GM19239 (cell line): Measurements from ENCODE around the gene IRF5.
"Not testable (repeated sequence)": the region's sequence is repeated elsewhere in the genome, so short reads cannot be mapped to it uniquely, and the experiment has no call there.

Experiments used
- DNase-seq: peaks from one replicate; pipeline ENCODE4 v3.0.0; 2011; ENCODE audit warnings: low spot score; ENCODE audit not compliant: insufficient read length
- FAIRE-seq: peaks from 2 replicates; lab custom pipeline; 2011; peaks lifted over from hg19 to GRCh38; lab: Jason Lieb, UNC

IRF5 gene

DNA sequence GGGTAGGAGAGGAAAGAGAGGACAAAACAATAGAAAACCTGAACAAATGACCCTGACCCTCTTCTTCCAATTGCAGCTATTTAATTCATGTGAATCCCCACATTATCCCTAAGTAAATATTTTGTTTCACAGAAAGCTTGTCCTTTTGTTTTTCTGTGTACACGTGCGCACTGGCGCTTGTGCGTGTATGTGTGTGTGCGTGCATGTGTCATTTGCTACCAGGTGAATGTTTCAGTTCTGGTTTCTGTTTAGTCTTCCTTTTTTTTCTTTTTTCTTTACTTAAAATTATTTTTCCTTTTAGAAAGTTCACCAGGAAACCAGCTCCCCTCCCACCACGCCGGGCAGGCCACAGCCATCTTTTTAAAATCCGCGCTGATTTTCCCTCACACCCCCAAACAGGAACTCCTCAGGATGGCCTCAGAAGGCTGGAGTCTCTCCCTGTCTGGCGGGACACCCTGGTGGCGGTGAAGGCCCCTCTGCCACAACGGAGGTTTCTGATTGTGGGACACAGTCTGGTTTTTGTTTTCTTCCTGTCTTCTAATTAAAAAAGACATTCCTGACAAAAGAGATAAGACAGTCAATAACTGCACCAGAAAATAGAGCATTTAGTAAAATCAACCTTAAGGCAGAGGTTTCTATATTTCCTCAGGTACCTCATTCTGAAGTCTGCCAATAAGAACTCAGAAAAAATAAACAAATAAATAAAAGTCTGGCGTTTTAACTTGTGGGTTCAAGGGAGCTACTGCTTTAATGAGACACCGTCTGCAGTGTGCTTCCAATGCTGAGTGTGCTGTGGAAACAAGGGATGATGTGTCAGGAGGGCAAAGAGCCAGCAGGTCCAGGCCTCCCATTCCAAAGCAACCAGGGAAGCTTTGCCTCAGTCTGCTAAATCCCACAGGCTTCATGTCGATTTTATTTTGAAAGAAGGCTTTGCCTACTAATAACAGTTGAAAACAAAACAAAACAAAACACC lies 17.4 kb downstream of the IRF5 start:
- peak; percentile 95 for FAIRE-seq
- peak; percentile 35 for DNase-seq

DNA sequence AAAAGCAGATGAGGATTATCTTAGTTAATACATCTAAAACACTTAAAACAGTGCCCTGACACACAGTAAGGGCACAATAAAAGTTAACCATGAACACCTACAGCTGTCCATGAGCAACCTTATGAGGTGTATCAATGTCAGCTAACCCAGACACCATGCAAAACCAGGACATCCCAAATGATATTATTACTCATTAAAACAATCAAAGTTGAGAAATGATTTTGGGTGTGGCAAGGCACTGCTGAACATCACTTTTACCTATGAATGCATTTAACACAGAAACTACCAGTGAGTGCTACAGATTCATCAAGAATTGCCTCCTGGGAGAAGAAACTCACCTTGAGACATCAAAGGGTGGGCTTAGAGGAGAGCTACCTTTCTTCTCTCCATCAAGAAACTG lies 18.3 kb downstream of the IRF5 start:
- DNase-seq, result no peak
- no peak for FAIRE-seq

DNA sequence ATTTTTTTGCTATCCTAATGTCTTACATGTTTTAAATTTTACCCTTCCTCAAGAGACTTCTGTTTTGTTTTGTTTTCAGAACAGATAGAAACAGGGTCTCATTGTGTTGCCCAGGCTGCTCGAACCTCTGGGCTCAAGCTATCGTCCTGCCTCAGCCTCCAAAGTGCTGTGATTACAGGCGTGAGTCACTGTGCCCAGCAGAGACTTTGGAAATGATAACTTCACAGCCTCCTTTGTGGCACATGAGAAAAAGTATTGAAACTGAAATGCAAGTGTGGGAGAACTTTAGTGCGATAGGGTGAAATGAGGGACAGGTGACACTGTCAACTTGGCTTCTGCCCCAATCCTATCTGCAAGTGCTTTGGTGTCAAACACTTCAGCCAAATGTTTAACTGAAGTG lies 21.6 kb downstream of the IRF5 start:
- FAIRE-seq (no peak), DNase-seq (no peak)

DNA sequence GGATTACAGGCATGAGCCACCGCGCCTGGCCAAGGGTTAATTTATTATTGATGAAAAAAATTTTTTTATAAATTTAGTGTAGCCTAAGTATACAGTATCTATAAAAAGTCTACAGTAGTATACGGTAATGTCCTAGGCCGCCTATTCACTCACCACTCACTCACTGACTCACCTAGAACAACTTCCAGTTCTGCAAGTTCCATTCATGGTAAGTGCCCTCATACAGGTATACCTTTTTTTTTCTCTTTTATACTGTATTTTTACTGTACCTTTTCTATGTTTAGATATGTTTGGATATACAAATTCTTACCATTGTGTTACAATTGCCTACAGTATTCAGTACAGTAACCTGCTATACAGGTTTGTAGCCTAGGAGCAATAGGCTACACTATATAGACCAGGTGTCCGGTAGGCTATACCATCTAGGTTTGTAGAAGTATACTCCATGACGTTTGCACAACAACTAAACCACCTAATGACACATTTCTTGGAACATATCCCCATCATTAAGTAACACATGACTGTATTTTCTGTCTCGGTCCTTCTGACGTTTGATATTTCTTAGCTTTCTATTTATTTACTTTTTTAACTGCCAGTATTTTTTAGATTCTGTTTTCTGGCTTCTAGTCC lies 23.4 kb downstream of the IRF5 start:
- DNase-seq (no peak), FAIRE-seq (no peak)

DNA sequence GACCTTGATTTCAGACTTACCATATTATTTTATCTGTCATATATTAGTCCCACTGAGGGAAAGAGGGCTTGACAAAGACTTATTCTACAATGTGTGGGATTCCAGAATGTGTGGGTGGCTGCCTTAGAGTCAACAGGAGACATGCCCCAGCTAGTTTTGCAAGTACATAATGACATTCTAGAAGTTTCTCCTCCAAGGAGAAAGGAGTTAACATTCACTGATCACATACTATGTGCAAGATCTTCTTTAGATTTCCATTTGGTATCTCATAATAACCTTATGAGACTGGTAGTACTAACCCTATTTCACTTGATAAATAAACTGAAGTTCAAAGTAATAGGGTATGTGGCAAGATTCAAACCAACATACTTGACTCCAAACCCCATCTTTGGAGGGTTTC lies 25.2 kb downstream of the IRF5 start:
- FAIRE-seq (no peak), DNase-seq (no peak)

DNA sequence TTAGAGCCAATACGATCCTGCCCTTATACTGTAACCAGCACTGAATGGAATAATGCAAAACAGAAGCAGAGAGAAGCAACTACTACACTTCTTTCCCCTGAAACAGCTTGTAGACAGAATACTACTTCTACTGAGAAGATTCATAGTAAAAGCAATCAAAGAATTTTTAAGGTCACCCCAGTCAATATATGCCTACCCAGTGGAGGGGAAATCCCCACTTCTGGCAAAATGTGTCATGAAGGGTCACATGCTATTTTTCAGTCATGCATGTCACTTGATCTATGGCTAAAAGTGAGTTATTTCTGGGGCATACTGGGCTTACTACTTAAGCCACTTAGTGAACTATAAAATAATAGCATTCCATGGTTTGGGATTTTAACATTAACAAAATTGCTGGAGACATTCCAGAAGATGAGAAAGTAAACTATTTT lies 25.6 kb downstream of the IRF5 start:
- peak; percentile 92 for FAIRE-seq
- no peak for DNase-seq

DNA sequence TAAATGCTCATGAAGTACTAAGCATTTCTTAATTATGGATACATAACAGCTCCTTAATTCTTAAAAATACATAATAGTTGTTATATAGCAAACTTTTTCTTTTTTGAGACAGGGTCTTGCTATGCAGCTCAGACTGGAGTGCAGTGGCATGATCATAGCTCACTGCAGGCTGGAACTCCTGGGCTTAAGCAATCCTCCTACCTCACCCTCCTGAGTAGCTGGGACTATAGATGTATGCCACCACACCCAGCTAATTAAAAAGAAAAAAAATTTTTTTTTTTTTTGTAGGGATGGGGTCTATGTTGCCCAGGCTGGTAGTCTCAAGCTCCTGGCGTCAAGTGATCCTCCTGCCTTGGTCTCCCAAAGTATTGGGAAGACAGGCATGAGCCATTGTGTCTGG lies 30.9 kb downstream of the IRF5 start:
- no peak for DNase-seq
- no peak for FAIRE-seq

DNA sequence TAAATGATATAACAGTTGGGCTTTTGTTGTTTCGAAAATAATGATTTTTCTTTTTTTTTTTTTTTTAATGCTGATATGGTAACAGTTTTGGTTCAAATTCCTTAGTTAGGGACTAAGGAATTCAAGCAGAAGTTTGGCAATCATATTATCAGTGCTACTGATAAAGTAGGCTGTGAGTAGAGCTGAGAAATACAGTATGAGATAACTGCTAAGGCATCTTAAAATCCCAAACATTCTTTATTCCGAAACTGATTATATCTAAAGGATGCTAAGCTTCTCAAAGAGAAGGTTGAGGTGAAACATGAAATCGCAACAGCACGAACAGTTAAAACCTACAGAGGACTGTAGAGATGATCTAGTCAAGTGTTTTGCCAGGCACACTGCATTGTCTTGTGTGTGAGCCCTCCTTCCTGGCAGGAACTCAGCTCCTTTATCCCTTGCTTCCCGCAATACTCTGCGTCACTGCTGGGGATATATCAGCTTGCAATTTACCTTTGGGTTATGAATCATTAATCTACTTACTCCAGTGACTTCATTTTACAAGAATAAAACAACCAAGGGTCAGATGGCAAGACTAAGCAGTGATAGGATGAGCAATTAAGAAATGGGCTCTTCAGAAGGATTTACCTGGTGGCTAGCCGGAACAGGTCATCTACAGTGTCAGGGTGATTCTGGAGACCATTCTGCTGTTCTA lies 36.7 kb downstream of the IRF5 start:
- no peak for DNase-seq
- FAIRE-seq, result no peak

DNA sequence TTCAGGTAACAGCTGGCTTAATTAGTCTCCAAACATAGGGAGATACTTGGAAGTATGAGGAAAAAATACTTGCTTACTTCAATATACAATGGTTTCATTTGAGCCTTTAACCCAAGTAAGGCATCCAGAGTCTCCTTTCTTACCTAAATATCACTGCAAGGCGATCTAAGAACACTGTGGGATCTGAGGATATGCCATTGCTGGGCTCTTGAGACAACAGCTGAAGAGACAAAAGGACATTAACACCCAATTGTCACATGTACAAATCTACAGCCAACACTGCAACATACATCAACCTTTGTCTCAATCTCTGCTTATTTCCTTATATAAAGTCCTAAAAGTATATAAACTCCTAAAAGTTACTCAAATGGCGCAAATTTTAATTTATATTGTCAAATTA lies 44.4 kb downstream of the IRF5 start:
- no peak for DNase-seq

DNA sequence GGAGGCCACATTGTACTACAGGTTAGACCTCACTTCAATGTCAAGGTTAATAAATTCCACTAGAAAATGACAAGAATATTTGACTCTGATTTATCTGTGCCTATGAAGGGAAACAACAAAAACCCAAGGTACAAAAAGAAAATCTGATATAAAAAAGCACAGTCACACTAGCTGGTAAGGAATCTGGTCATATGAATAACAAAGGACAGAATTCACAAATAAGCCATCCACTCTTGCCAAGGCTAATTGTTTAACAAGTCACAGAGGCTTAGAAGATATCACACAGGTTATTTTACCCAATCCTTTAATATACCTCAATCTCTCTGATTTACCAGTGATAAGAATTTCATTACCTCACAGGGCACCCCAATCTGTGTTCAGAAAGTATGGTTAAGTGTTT lies 47.9 kb downstream of the IRF5 start:
- no peak for FAIRE-seq
- DNase-seq, result no peak

More for the DNA sequence above, 44.4 kb downstream of the IRF5 start:
- no peak for FAIRE-seq

DNA sequence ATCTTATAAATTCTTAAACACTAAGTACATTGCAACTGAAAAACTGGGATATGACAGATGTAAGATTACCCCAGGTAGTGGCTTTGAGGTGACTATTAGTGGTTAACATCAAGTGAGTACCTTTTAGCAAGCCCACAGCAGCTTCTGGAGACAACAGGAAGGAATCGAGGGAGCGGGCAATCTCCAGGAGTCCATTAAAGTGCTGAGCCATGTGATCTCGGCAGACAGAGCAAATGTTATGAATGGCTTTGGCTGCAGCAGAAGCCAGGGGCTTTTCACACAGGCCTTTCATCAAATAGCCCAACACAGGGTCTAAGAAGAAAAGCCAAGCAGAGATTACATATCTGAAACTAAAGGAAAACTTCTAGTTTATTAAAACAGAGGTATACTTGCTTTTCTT lies 48.9 kb downstream of the IRF5 start:
- FAIRE-seq, result no peak

DNA sequence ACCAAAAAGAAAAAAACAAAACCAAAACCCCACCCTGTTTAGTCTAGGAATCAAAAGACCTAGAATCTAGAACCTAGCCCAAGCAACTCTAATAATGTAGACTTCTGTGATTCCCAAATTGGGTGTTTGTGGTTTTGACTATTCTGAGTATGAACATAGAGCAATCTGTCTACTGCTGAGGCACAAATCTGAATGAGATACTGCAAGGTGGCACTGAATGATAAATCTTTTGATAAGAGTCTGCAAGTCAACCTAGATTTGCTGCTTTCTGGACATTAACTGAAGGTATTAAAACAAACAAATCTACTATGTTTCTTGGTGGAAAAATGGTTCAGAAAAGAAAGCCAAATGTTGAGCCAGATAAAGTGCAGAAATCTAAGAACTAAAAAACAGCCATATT lies 50.6 kb downstream of the IRF5 start:
- FAIRE-seq, result no peak

More for the DNA sequence above, 48.9 kb downstream of the IRF5 start:
- DNase-seq, result no peak

DNA sequence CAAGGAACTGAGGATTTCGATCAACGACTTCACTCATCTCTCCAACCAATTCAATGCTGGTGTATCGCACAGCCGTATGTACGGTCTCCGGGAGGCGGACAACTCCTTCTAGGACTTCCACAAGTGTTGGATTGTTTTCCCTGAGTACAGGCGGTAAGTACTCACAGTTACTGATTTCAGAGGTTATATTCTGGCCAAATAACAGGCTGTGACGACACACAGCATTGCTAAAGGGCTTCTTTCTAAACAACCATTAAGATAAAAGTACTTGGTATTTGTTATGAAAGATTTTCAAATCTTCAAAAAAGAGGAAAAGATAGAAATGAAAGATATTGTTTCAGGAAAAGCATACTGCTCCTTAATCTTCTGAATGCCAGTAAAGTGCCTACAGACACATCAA lies 52.2 kb downstream of the IRF5 start:
- FAIRE-seq, result no peak
- DNase-seq, result no peak

More for the DNA sequence above, 50.6 kb downstream of the IRF5 start:
- DNase-seq, result no peak

DNA sequence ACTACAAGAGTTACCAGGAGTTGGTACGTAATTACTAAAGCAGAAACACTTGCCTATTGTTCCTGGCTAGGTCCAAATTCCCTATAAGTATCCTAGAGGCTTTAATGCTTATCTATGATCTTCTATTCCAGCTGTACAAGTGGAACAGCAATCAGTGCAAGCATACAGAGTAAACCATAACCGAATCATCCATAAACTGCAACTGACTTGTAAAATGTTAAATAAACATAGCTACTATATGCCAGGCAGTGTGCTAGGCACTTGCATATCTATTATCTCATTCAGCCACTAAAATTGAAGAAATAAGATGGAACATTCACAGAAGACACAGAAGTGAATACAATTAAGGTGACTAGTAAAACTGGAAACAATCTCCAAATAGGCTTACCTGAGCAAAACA lies 55.7 kb downstream of the IRF5 start:
- no peak for DNase-seq
- FAIRE-seq, result no peak

DNA sequence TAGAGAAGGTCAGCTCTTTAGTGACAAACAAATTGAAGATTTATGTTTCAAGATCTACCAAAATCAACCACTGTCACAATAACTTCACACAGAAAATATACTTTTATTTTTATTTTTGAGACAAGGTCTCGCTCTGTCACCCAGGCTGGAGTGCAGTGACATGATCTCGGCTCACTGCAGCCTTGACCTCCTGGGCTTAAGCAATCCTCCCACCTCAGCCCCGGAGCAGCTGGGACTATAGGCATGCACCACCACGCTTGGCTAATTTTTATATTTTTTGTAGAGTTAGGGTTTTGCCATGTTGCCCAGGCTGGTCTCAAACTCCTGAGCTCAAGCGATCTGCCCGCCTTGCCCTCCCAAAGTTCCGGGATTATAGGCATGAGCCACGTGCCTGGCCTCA lies 56.8 kb downstream of the IRF5 start:
- not testable (repeated sequence) for DNase-seq, FAIRE-seq

DNA sequence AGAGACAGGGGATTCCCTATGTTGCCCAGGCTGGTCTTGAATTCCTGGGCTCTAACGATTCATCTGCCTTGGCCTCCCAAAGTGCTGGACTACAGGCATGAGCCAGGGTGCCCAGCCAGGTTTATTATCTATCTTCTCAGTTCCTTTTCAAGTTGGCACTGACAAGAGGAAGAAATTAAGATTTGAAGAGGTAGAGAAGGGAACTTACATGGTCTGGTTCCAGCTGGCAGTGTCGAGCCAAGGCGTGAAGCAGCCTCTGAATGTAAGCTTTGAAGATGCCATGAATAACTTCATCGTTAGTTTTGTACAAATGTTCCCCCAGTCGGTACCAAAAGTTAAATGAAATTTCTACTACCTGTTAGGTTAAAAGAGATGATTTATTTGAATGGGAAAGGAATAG lies 59.5 kb downstream of the IRF5 start:
- FAIRE-seq (no peak), DNase-seq (no peak)
